Choroid plexus epithelial cell (primary cell): ENCODE measurements around the gene TESPA1.

Experiments
- DNase-seq: peaks from one replicate; pipeline ENCODE4 v3.0.0-alpha.2; 2010; ENCODE audit warnings: low read depth
- H3K4me3 ChIP-seq: 2 replicates; pipeline ENCODE4 v1.5.1; 2011; ENCODE audit warnings: low read depth, mild to moderate bottlenecking, control low read depth, low read length, moderate library complexity
- CTCF ChIP-seq: conservative IDR thresholded peaks from 2 replicates; pipeline ENCODE4 v1.5.1; 2011; ENCODE audit warnings: low read depth, mild to moderate bottlenecking, control low read depth, inconsistent platforms, low read length, moderate library complexity

Gene TESPA1

GRCh38 chr12:54958048-54958658 lies 26.4 kb downstream of the TESPA1 start:
- H3K4me3 ChIP-seq: no peak overlapping the region
- TF ChIP-seq CTCF: peak; percentile 75
- peak; percentile 87 for DNase-seq

- DNase-seq: no peak
- no peak overlapping the region for H3K4me3 ChIP-seq
- no peak for TF ChIP-seq CTCF
Observed at GRCh38 chr12:54956818-54957641, 27.5 kb downstream of the TESPA1 start.

DNA sequence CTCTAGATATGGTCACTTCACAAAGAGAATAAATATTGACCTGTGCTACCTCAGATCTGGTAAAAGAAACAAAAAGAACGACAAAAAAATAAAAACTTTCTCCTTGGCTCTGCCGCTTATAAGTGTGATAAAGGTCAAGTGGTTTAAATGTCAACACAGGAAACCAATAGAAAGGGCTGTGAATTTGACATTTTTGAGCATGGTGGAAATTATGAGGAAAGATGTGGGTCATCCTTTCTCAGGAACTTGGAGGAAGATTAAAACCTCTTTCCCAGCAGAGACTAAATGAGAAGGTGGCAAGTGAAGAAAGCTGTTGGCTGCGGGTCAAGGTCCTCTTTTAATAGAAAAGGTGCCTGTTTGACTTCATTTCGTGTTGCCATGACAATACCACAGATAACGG lies 28.2 kb downstream of the TESPA1 start:
- no peak for TF ChIP-seq CTCF
- no peak overlapping the region for H3K4me3 ChIP-seq
- no peak for DNase-seq

- no peak for DNase-seq
- no peak overlapping the region for H3K4me3 ChIP-seq
- TF ChIP-seq CTCF: no peak
Observed at GRCh38 chr12:54954801-54955200, 29.8 kb downstream of the TESPA1 start.

DNA sequence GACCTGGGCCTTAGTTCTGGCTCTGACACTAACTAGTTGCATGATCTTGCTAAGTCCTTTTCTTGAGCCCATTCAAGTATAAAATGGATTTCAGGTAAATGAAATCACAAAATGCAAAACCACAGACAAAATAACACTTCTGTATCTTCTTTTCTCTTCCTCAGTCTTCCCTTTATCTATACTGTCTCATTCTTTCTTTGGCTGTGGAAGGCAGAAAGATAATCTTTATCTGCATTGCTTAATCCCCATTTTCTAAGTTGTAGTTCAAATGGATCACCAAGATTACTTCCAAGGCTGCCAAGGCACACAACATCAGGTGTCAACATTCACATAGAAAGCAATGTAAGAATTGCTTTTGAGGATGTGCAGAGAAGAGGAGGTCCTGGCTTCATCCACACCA lies 30.3 kb downstream of the TESPA1 start:
- TF ChIP-seq CTCF: no peak
- no peak for DNase-seq
- no peak overlapping the region for H3K4me3 ChIP-seq

DNA sequence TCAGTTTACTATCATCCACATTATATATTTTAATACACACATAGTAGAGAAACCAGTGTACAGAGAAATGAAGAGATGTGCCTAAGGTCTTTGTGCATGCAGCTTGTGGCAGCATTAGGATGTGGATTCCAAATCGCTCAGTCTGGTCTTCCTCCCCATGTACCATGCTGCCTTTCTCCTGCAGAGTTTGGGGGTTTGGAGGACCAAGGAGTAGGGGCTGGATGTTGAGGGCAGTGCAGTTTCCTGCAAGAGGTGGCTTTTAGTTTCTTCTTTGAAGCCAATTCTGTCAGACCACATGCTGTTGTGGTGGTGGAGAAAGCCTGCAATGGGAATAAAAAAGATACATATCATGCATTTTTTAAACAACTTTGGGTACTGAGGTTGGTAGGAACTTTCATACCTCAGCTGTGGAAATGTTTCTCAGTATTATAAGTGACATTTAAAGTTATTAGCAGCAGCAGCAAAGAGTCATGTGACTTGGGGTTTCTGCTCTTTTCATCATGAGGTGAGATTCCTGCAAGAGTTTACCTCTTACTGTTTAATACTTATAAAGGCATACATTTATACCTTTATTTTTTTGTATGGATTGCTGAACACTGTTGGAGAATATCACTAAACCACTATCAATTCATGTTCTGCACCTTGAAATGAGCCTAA lies 34.4 kb downstream of the TESPA1 start:
- TF ChIP-seq CTCF: no peak
- no peak for DNase-seq
- H3K4me3 ChIP-seq: no peak overlapping the region
